ENCODE data around the gene IFT22. TPM values are rescaled to one million over a fixed set of nuclear protein-coding genes. Genes with fewer than 3 reads are reported as not detected.
A peak's percentile ranks its signal among the peaks of the same experiment; 100 is the strongest.
"Not testable (repeated sequence)": the region's sequence is repeated elsewhere in the genome, so short reads cannot be mapped to it uniquely, and the experiment has no call there.

The IFT22 gene
- total and polyA plus RNA-seq, 11 donors: 14.8 to 39.3 (median 30.0) TPM

DNA sequence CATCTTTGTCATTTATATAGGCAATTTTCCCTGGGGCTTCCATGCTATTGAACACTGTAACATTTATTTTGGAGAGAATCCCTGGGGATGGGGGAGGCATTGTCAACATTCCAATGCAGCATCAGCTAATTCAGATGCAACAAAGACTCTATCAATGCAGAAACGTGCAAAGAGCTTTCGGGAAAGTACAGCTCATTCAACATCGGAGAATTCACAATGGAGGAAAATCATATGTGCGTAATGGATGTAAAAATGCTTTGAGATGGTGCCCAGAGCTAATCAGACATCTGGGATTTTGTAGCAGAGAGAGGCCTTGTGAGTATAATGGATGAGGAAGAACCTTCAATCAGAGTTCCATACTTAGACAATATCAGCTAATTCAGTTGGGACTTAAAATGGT lies 48.4 kb downstream of the IFT22 start:
- no peaks in the 10 kb centered on the region for H3K9me3 ChIP-seq
- H3K4me3 ChIP-seq: no peak overlapping the region
- 42 to 60% (median 54%) methylated on average over 4 of the region's 4 CpGs for WGBS, 4 donors
- no peak for ATAC-seq
- H3K36me3 ChIP-seq: no peaks in the 10 kb centered on the region
- no peak overlapping the region for H3K27ac ChIP-seq
- H3K4me1 ChIP-seq: no peaks in the 10 kb centered on the region
- H3K27me3 ChIP-seq: peaks cover 0 to 22% (median 0%) of the 10 kb centered on the region in 9 donors
- intact Hi-C loops (cut with DNase I): loop anchor here in 1 of 10 donors (10.0 kb wide), 1 partner anchor 378 kb away; the partner anchor contains the start of gene ACHE
- no peak for TF ChIP-seq POLR2A (IDR thresholded peaks at IDR 0.05)
- TF ChIP-seq, protein P1, sequence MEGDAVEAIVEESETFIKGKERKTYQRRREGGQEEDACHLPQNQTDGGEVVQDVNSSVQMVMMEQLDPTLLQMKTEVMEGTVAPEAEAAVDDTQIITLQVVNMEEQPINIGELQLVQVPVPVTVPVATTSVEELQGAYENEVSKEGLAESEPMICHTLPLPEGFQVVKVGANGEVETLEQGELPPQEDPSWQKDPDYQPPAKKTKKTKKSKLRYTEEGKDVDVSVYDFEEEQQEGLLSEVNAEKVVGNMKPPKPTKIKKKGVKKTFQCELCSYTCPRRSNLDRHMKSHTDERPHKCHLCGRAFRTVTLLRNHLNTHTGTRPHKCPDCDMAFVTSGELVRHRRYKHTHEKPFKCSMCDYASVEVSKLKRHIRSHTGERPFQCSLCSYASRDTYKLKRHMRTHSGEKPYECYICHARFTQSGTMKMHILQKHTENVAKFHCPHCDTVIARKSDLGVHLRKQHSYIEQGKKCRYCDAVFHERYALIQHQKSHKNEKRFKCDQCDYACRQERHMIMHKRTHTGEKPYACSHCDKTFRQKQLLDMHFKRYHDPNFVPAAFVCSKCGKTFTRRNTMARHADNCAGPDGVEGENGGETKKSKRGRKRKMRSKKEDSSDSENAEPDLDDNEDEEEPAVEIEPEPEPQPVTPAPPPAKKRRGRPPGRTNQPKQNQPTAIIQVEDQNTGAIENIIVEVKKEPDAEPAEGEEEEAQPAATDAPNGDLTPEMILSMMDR (IDR thresholded peaks at IDR 0.05): no peak
- DNase-seq: no peak

DNA sequence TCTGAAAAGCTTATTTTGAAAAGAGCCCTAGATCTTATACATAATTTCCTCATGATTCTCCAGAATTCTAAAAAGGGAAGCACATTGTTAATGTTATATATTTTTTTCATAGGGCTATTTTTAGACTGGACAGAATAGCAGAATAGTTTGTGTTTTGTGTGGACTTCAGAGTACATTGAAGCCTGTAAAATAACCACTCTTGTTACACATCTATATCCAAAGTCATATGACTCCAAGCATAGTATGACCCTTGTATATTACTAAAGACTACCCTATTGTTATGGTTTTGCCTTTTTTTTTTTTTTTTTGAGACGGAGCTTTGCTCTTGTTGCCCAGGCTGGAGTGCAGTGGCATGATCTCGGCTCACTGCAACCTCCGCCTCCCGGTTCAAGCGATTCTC lies 50.6 kb downstream of the IFT22 start:
- Histone ChIP-seq H3K9me3 (no peaks in the 10 kb centered on the region), H3K36me3 (no peaks in the 10 kb centered on the region)

DNA sequence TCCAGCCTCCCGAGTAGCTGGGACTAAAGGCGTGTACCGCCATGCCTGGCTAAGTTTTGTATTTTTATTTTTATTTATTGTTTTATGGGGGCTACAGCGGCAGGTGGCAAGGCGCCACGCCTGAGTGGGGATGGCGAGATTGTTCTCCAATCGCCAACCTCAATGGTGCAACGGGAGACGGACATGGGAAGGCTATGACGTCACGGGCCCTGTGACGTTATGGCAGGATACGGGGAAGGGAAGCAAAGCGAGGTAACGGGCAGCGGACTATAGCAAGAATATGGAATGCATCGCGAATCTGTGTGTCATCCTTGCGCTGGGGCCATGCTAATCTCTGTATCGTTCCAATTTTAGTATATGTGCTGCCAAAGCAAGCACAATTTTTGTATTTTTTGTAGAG lies 51.9 kb downstream of the IFT22 start:
- intact Hi-C loops (cut with DNase I): loop anchor here in 1 of 10 donors (10.0 kb wide), 1 partner anchor 375 kb away; the partner anchor contains the start of gene ACHE
- Histone ChIP-seq H3K4me1 (no peaks in the 10 kb centered on the region), H3K4me3 (no peak overlapping the region), H3K9me3 (no peaks in the 10 kb centered on the region), H3K27me3 (peaks cover 0 to 5% (median 0%) of the 10 kb centered on the region in 9 donors), H3K27ac (no peak overlapping the region), H3K36me3 (no peaks in the 10 kb centered on the region)
- DNase-seq: no peak
- WGBS, 4 donors: 89 to 91% (median 89%) methylated on average over 21 of the region's 21 CpGs
- TF ChIP-seq, protein P1 (IDR thresholded peaks at IDR 0.05): no peak
- no peak for TF ChIP-seq POLR2A (IDR thresholded peaks at IDR 0.05)
- ATAC-seq: no peak

More for the DNA sequence above, 50.6 kb downstream of the IFT22 start:
- no peak for TF ChIP-seq POLR2A (IDR thresholded peaks at IDR 0.05)
- TF ChIP-seq, protein P1 (IDR thresholded peaks at IDR 0.05): no peak
- Histone ChIP-seq H3K4me1 (no peaks in the 10 kb centered on the region), H3K4me3 (no peak overlapping the region), H3K27me3 (peaks cover 0 to 5% (median 0%) of the 10 kb centered on the region in 9 donors), H3K27ac (no peak overlapping the region)
- 74 to 81% (median 77%) methylated on average over 5 of the region's 5 CpGs for WGBS, 4 donors
- ATAC-seq (no peak), DNase-seq (no peak)
- intact Hi-C loops (cut with DNase I): loop anchor here in 1 of 10 donors (10.0 kb wide), 1 partner anchor 376 kb away; the partner anchor contains the start of gene ACHE

DNA sequence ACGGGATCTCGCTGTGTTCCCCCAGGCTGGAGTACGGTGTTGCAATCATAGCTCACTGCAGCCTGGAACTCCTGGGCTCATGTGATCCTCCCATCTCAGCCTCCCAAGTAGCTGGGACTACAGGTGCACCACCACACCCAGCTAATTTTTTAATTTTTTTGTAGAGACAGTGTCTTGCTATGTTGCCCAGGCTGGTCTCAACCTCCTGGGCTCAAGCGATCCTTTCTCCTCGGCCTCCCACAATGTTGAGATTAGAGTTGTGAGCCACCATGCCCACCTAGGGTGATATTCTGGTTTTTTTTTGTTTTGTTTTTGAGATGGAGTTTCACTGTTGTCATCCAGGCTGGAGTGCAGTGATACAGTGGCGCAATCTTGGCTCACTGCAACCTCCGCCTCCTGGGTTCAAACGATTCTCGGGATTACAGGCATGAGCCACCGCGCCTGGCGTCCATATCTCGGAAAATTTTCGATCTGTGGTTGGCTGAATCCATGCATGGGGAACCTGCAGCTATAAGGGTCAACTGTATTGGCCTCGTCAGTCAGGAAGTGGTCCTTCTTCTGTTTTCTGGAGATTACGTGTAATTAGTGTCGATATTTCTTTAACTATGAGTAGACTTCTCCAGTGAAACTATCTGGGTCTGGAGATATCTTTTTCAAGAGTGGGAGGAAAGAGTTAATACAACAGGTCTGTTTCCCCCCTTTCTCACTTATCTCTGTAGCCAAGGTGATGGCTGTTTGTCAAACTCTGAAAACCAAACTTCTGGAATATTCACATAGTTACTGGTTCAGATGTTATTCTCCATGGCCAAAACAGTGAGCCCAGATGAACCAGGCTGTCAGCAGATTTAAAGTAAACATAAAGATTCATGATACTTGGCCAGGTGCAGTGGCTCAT lies 55.7 kb downstream of the IFT22 start:
- WGBS, 4 donors: 61 to 67% (median 65%) methylated on average over 17 of the region's 17 CpGs
- Histone ChIP-seq H3K27me3 (peaks cover 0 to 5% (median 0%) of the 10 kb centered on the region in 9 donors), H3K36me3 (no peaks in the 10 kb centered on the region), H3K4me1 (peaks cover 0 to 5% (median 0%) of the 10 kb centered on the region in 12 donors), H3K9me3 (no peaks in the 10 kb centered on the region), H3K27ac (no peak overlapping the region), H3K4me3 (no peak overlapping the region)
- intact Hi-C loops (cut with DNase I): loop anchor here in 1 of 10 donors (2.0 kb wide), 1 partner anchor 15 kb away; no protein-coding TSS in a partner anchor
- ATAC-seq (no peak), DNase-seq (no peak)
- no peak for TF ChIP-seq POLR2A (IDR thresholded peaks at IDR 0.05)
- TF ChIP-seq, protein P1 (IDR thresholded peaks at IDR 0.05): no peak

DNA sequence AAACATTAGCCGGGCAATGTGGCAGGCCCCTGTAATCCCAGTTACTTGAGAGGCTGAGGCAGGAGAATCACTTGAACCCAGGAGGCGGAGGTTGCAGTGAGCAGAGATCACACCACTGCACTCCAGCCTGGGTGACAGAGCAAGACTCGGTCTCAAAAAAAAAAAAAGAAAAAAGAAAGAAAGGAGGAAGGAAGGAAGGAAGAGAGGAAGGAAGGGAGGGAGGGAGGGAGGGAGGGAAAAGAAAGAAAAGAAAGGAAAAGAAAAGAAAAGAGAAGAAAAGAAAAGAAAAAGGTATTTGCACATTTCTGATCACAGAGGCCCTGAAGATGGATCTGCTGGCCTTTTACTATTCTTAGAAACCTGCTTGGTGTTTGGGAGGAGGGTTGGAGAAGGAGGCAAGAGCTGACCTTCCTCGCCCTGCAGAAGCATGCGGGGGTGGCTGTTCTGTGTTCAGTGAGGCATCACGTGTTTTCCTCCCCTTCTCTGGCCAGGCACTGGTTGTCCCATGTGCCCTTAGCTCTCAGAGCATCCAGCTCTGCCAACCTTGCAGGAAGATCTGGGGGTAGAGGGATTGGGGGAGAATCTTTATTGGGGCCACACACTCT lies 57.4 kb downstream of the IFT22 start:
- not testable (repeated sequence) for H3K9me3 ChIP-seq, H3K36me3 ChIP-seq, H3K27me3 ChIP-seq, H3K4me3 ChIP-seq, H3K4me1 ChIP-seq
- H3K27ac ChIP-seq: peak overlapping the region in 1 of 12 donors; percentile 53
- DNase-seq: peak in 3 of 5 donors; percentile 32 to 70 (median 49)
- intact Hi-C loops (cut with DNase I): loop anchor here in 1 of 10 donors (2.0 kb wide), 1 partner anchor 17 kb away; no protein-coding TSS in a partner anchor
- ATAC-seq: peak; percentile 85 to 97 (median 90)
- 36 to 47% (median 43%) methylated on average over 6 of the region's 6 CpGs for WGBS, 4 donors

All from heart left ventricle (tissue), 16 donors.